Dendritic cell treated with granulocyte-macrophage colony-stimulating factor and Interleukin-4, amounts not matched to agents 40 ng/mL and 50 ng/mL, for 4 days (primary cell): Measurements from ENCODE around the gene DUSP18.

ENCODE experiments used
- H3K27ac Mint-ChIP-seq: one replicate; pipeline ENCODE4 v1.8.0; 2022; ENCODE audit warnings: mild to moderate bottlenecking, mixed read lengths
- H3K27me3 Mint-ChIP-seq: one replicate; pipeline ENCODE4 v1.8.0; 2022; ENCODE audit warnings: mild to moderate bottlenecking, mixed read lengths
- H3K36me3 Mint-ChIP-seq: one replicate; pipeline ENCODE4 v1.8.0; 2022; ENCODE audit warnings: low read depth, mixed read lengths
- H3K4me1 Mint-ChIP-seq: one replicate; pipeline ENCODE4 v1.8.0; 2022; ENCODE audit warnings: low read depth, mixed read lengths
- H3K4me3 Mint-ChIP-seq: one replicate; pipeline ENCODE4 v1.8.0; 2022; ENCODE audit warnings: mild to moderate bottlenecking, moderate library complexity, mixed read lengths
- H3K9me3 Mint-ChIP-seq: one replicate; pipeline ENCODE4 v1.8.0; 2022; ENCODE audit warnings: mixed read lengths
- intact Hi-C: fragments of 100-400 bp; cut with micrococcal nuclease; formaldehyde crosslinking; loops from one replicate; pipeline ENCODE4 v1.15.0; 2022

DUSP18 gene

DNA sequence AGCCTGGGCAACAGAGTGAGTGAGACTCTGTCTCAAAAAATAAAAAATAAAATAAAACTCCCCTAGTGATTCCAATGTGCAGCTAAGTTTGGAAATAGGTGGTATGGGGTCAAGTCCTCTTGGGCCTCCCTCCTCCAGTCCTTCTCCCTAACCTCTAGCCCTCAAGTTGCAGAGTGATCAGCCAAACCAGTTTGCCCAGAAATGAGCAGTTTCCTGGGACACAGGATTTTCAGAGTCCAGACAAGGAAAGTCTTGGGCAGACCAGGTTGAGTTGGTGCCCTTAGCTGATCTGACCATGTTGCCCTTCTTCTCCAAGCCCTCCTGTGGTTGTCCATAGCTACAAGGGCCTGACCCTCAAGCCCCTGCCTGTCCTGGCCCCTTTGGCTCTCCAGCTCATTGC lies 52.8 kb downstream of the DUSP18 start:
- intact Hi-C loops: no loop called here
- peak overlapping the region; percentile 7 for H3K27ac Mint-ChIP-seq
- no peaks in the 10 kb centered on the region for H3K27me3 Mint-ChIP-seq
- H3K4me3 Mint-ChIP-seq: no peak overlapping the region
- no peaks in the 10 kb centered on the region for H3K9me3 Mint-ChIP-seq
- H3K36me3 Mint-ChIP-seq: peaks cover 83% of the 10 kb centered on the region
- peaks cover 33% of the 10 kb centered on the region for H3K4me1 Mint-ChIP-seq

DNA sequence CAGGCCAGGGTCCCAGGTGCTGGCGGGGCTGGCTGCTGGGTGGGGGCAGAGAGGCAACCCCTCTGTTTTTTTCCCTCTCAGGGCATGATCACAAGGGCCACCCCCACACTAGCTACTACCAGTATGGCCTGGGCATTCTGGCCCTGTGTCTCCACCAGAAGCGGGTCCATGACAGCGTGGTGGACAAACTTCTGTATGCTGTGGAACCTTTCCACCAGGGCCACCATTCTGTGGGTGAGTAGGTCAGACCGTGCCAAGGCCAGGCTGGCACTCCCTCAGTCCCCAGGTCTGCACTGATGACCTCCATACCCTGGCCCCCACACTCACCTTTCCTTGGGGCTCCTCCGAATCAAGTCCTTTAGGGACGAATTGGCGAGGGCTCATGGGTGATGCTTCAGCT lies 53.4 kb downstream of the DUSP18 start:
- H3K4me1 Mint-ChIP-seq: peaks cover 39% of the 10 kb centered on the region

DNA sequence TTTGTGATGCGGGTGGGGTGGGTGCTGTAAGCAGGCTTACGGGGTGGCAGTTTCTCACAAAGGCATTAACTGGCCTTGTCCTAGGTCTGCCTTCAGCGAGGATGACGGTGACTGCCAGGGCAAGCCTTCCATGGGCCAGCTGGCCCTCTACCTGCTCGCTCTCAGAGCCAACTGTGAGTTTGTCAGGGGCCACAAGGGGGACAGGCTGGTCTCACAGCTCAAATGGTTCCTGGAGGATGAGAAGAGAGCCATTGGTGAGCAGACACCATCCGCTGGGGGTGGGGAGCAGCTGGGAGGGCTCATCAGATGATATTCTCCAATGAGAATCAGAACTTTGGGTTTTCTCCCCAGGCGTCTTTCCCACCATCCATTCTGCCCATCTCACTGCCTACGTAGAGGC lies 54.9 kb downstream of the DUSP18 start:
- Mint-ChIP-seq H3K4me1 (peaks cover 54% of the 10 kb centered on the region), H3K27me3 (no peaks in the 10 kb centered on the region), H3K4me3 (no peak overlapping the region), H3K27ac (no peak overlapping the region), H3K9me3 (no peaks in the 10 kb centered on the region), H3K36me3 (peaks cover 68% of the 10 kb centered on the region)
- intact Hi-C loops: no loop called here

More for the DNA sequence above, 53.4 kb downstream of the DUSP18 start:
- Mint-ChIP-seq H3K27ac (peak overlapping the region; percentile 7), H3K9me3 (no peaks in the 10 kb centered on the region), H3K36me3 (peaks cover 77% of the 10 kb centered on the region), H3K4me3 (no peak overlapping the region), H3K27me3 (no peaks in the 10 kb centered on the region)
- intact Hi-C loops: no loop called here
